Measurements from ENCODE around the gene CXorf58. TPM values are rescaled to one million over a fixed set of nuclear protein-coding genes. Genes with fewer than 3 reads are reported as not detected.

The CXorf58 gene
- total and polyA plus RNA-seq, 8 donors = 0.05 TPM; not detected in 7

DNA sequence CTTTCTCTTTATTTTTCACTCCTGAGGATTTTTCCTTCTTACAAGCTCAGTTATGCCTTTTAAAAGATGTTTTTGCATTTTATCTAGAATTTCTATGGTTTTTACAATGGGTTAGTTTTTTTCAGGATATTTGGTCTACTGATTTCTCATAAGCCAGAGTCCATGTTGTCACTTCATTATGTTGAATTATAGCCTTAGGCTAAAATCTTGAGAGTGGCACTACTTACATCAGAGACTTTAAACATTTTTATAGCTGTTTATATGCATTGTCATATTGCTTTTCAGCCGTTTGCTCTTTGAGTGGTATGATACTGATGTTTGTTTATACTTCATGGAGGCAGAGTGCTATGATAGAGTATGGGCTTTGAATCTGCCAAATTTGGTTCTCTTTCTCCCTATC is 36.4 kb downstream of the CXorf58 start:
- Histone ChIP-seq H3K27me3 (peaks cover 0 to 24% (median 0%) of the 10 kb centered on the region in 3 donors), H3K36me3 (no peaks in the 10 kb centered on the region), H3K4me3 (no peak overlapping the region), H3K4me1 (no peaks in the 10 kb centered on the region), H3K9me3 (no peaks in the 10 kb centered on the region), H3K27ac (no peak overlapping the region)
- TF ChIP-seq EP300 (IDR thresholded peaks at IDR 0.05) = no peak
- TF ChIP-seq CTCF (IDR thresholded peaks at IDR 0.05) = no peak
- TF ChIP-seq POLR2A (IDR thresholded peaks at IDR 0.05) = no peak
- TF ChIP-seq POLR2AphosphoS5 (IDR thresholded peaks at IDR 0.05) = no peak
- no peak for DNase-seq
- intact Hi-C loops (cut with DNase I; ENCODE audit: low total_unique reads) = no loop called here
- 5 to 60% (median 21%) methylated on average over 1 of the region's 1 CpG for WGBS, 5 donors

GRCh38 chrX:23945206-23945605 is 37.4 kb downstream of the CXorf58 start:
- Histone ChIP-seq H3K27ac (peak overlapping the region in 1 of 5 donors; percentile 21), H3K9me3 (no peaks in the 10 kb centered on the region), H3K4me1 (no peaks in the 10 kb centered on the region), H3K36me3 (no peaks in the 10 kb centered on the region), H3K27me3 (peaks cover 0 to 28% (median 0%) of the 10 kb centered on the region in 3 donors), H3K4me3 (no peak overlapping the region)
- intact Hi-C loops (cut with DNase I; ENCODE audit: low total_unique reads) = no loop called here
- WGBS, 5 donors = 57 to 88% (median 81%) methylated on average over 1 of the region's 1 CpG
- no peak for TF ChIP-seq POLR2AphosphoS5 (IDR thresholded peaks at IDR 0.05)
- no peak for TF ChIP-seq EP300 (IDR thresholded peaks at IDR 0.05)
- no peak for TF ChIP-seq CTCF (IDR thresholded peaks at IDR 0.05)
- no peak for TF ChIP-seq POLR2A (IDR thresholded peaks at IDR 0.05)
- no peak for DNase-seq

GRCh38 chrX:23952391-23952790 is 44.6 kb downstream of the CXorf58 start:
- 61 to 76% (median 64%) methylated on average over 3 of the region's 3 CpGs for WGBS, 5 donors
- intact Hi-C loops (cut with DNase I; ENCODE audit: low total_unique reads) = no loop called here
- peak overlapping the region in 2 of 5 donors; percentile 61 to 70 for H3K27ac ChIP-seq
- DNase-seq = no peak
- H3K36me3 ChIP-seq = no peaks in the 10 kb centered on the region
- no peak overlapping the region for H3K4me3 ChIP-seq
- H3K4me1 ChIP-seq = no peaks in the 10 kb centered on the region
- H3K27me3 ChIP-seq = peaks cover 0 to 4% (median 0%) of the 10 kb centered on the region in 3 donors
- no peaks in the 10 kb centered on the region for H3K9me3 ChIP-seq
- no peak for TF ChIP-seq POLR2AphosphoS5 (IDR thresholded peaks at IDR 0.05)
- TF ChIP-seq CTCF (IDR thresholded peaks at IDR 0.05) = no peak
- no peak for TF ChIP-seq EP300 (IDR thresholded peaks at IDR 0.05)
- no peak for TF ChIP-seq POLR2A (IDR thresholded peaks at IDR 0.05)

- TF ChIP-seq CTCF (IDR thresholded peaks at IDR 0.05) (no peak), POLR2A (IDR thresholded peaks at IDR 0.05) (no peak), EP300 (IDR thresholded peaks at IDR 0.05) (no peak), POLR2AphosphoS5 (IDR thresholded peaks at IDR 0.05) (no peak)
- H3K27ac ChIP-seq = peak overlapping the region in 3 of 5 donors; percentile 29 to 70 (median 61)
- no peaks in the 10 kb centered on the region for H3K9me3 ChIP-seq
- no peaks in the 10 kb centered on the region for H3K36me3 ChIP-seq
- 35 to 50% (median 46%) methylated on average over 8 to 9 of the region's 9 CpGs for WGBS, 5 donors
- H3K27me3 ChIP-seq = peaks cover 0 to 4% (median 0%) of the 10 kb centered on the region in 3 donors
- intact Hi-C loops (cut with DNase I; ENCODE audit: low total_unique reads) = no loop called here
- peak in 1 of 2 donors; percentile 26 for DNase-seq
- no peak overlapping the region for H3K4me3 ChIP-seq
- H3K4me1 ChIP-seq = no peaks in the 10 kb centered on the region
These were observed 45.4 kb downstream of the CXorf58 start for GRCh38 chrX:23952984-23953907.
